K562 (cell line): ENCODE results near the gene HYPK. TPM values are rescaled to one million over a fixed set of nuclear protein-coding genes. Genes with fewer than 3 reads are reported as not detected.

Experiments
- CREM ChIP-seq: IDR thresholded peaks from 2 replicates; pipeline ENCODE4 v1.6.1; 2014; ENCODE audit warnings: antibody characterized with exemption, low read depth
- FOXK2 ChIP-seq, 2 experiments: fragments of 450-650 bp; IDR thresholded peaks in 1 of 2; conservative IDR thresholded peaks in 1 of 2; 2 replicates each; pipeline ENCODE4 v1.6.1; 2016; ENCODE audit warnings: low read depth in 2 of 2, mild to moderate bottlenecking in 1 of 2
- MLLT1 ChIP-seq, 2 experiments: fragments of 450-650 bp; IDR thresholded peaks; 2 replicates each; pipeline ENCODE4 v1.6.1; 2016
- PML ChIP-seq: IDR thresholded peaks from 2 replicates; pipeline ENCODE4 v1.6.1; 2012; ENCODE audit warnings: low read length, inconsistent platforms
- PYGO2 ChIP-seq: fragments of 450-650 bp; IDR thresholded peaks from 2 replicates; pipeline ENCODE4 v1.6.1; 2016; ENCODE audit warnings: mild to moderate bottlenecking, missing genetic modification characterization, moderate library complexity, missing compliant biosample characterization
- RHOXF2B ChIP-seq: fragments of 250-450 bp; sonication (Bioruptor Pico); conservative IDR thresholded peaks from 2 replicates; pipeline ENCODE4 v1.5.1; 2021
- ZNF511 ChIP-seq: sonication (generic); formaldehyde crosslinking; IDR thresholded peaks from 2 replicates; pipeline ENCODE4 v1.8.0; 2022; ENCODE audit warnings: mild to moderate bottlenecking, missing genetic modification reagents
- polyA plus RNA-seq, 8 experiments: library from polyadenylated mRNA; depleted of rRNA in 4 of 8; stranded (reverse) in 5 of 8; unstranded in 3 of 8; fragments of >200 nt; fragmentation: Nextera tagmentation in 2 of 8; fragmentation: Illumina TruSeq in 1 of 8; extraction: Ambion mirVana in 2 of 8; extraction: Trizol in 1 of 8; gene quantifications; 2 replicates each; pipeline versions ENCODE4 v1.2.1 to v1.2.3, GENCODE V29; 2011 to 2014; ENCODE audit warnings: inconsistent platforms in 1 of 8, missing spikeins in 1 of 8
- total RNA-seq, 7 experiments: library from RNA; depleted of rRNA in 6 of 7; stranded (reverse); fragments of >200 nt in 6 of 7; fragmentation: Illumina TruSeq in 2 of 7; extraction: Trizol in 2 of 7; gene quantifications; 2 replicates each; pipeline versions ENCODE4 v1.2.1 to v1.2.3, GENCODE V29; 2011 to 2021; ENCODE audit warnings: low replicate concordance in 1 of 7

HYPK gene
- total and polyA plus RNA-seq, 9 of the 15 experiments (the other 6 are each of a cell fraction or from before 2014, with no cell fraction given), result 7.2 to 28.0 (median 21.1) TPM

GRCh38 chr15:43791993-43792760 lies 8.2 kb upstream of the HYPK start, which contains the start of gene SERF2 (continued):
- TF ChIP-seq CREM (peak; percentile 79), PYGO2 (no peak), RHOXF2B (CRISPR knock-in tag) (0 out of 2 replicates have a peak, but pooled peaks have one; percentile 38), MLLT1 (IDR thresholded peaks at IDR 0.05) (peak; percentile 55 to 56; a peak in 2 of 4 replicates), FOXK2 (conservative IDR thresholded peaks at IDR 0.05 in 1 of 2, IDR thresholded peaks at IDR 0.05 in 1 of 2; ENCODE audit: low read depth in 2 of 2) (peak; percentile 44 to 87; a peak in 3 of 4 replicates), ZNF511 (peak; percentile 53; the same call in 1 of the 2 replicates), PML (peak; percentile 73)
- TF ChIP-seq, all 486 proteins: peak for 145
